ENCODE results near the gene ZNF776. TPM values are rescaled to one million over a fixed set of nuclear protein-coding genes. Genes with fewer than 3 reads are reported as not detected.

The ZNF776 gene
- total RNA-seq, 1 donor from 2014 or later = 29.9 TPM

GRCh38 chr19:57747472-57747807 lies 825 bp downstream of the ZNF776 start:
- peak overlapping the region; percentile 91 for H3K4me3 Mint-ChIP-seq
- peaks cover 14% of the 10 kb centered on the region for H3K9me3 Mint-ChIP-seq
- peaks cover 53% of the 10 kb centered on the region for H3K36me3 Mint-ChIP-seq (ENCODE audit: low read depth)
- peaks cover 42% of the 10 kb centered on the region for H3K4me1 Mint-ChIP-seq
- peak overlapping the region; percentile 87 for H3K27ac Mint-ChIP-seq
- no peaks in the 10 kb centered on the region for H3K27me3 Mint-ChIP-seq
- POLR2A ChIA-PET = interaction anchor here (1.1 to 2.4 kb wide), 7 partner anchors 20 to 752 kb away, joined by 4 to 20 read pairs (median 11); partner anchors contain the start of genes ZNF416, ZNF551, ZNF552 and ZNF586
- ATAC-seq (ENCODE audit: low read depth) (no peak), DNase-seq (no peak)
- intact Hi-C loops (cut with micrococcal nuclease) = loop anchor here (2.0 kb wide), 1 partner anchor 67 kb away; the partner anchor contains the start of gene ZNF552
- CTCF ChIA-PET = interaction anchor here (1.4 to 1.5 kb wide), 2 partner anchors 10 to 82 kb away, joined by 3 to 5 read pairs; no protein-coding TSS in a partner anchor
- no peak for TF ChIP-seq CTCF (IDR thresholded peaks at IDR 0.05)

- Mint-ChIP-seq H3K9me3 (peaks cover 19% of the 10 kb centered on the region), H3K36me3 (ENCODE audit: low read depth) (peaks cover 59% of the 10 kb centered on the region), H3K4me3 (peak overlapping the region; percentile 91), H3K27me3 (no peaks in the 10 kb centered on the region), H3K27ac (no peak overlapping the region), H3K4me1 (peaks cover 42% of the 10 kb centered on the region)
- intact Hi-C loops (cut with micrococcal nuclease) = no loop called here
- ChIA-PET CTCF (no interaction called here), POLR2A (interaction anchor here (1.1 to 2.4 kb wide), 2 partner anchors 72 to 752 kb away, joined by 4 to 13 read pairs; no protein-coding TSS in a partner anchor)
- no peak for TF ChIP-seq CTCF (IDR thresholded peaks at IDR 0.05)
- DNase-seq (no peak), ATAC-seq (ENCODE audit: low read depth) (no peak)
Measured at GRCh38 chr19:57748029-57748428, 1.4 kb downstream of the ZNF776 start.

DNA sequence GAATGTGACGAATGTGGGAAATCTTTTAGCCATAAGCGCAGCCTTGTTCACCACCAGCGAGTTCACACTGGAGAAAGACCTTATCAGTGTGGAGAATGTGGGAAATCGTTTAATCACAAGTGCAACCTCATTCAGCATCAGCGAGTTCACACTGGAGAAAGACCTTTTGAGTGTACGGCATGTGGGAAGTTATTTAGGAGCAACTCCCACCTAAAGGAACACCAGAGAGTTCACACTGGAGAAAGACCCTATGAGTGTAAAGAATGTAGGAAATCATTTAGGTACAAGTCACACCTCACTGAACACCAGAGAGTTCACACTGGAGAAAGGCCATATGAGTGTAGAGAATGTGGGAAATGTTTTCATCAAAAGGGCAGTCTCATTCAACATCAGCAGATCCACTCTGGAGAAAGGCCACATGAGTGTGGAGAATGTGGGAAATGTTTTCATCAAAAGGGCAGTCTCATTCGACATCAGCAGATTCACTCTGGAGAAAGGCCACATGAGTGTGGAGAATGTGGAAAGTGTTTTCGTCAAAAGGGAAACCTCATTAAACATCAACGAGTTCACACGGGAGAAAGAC lies 7.6 kb downstream of the ZNF776 start:
- CTCF ChIA-PET = no interaction called here
- no peak for TF ChIP-seq CTCF (IDR thresholded peaks at IDR 0.05)
- ATAC-seq (ENCODE audit: low read depth) (no peak), DNase-seq (no peak)
- H3K36me3 Mint-ChIP-seq (ENCODE audit: low read depth) = peaks cover 95% of the 10 kb centered on the region
- H3K4me1 Mint-ChIP-seq = peaks cover 15% of the 10 kb centered on the region
- H3K4me3 Mint-ChIP-seq = no peak overlapping the region
- H3K27ac Mint-ChIP-seq = no peak overlapping the region
- POLR2A ChIA-PET = no interaction called here
- intact Hi-C loops (cut with micrococcal nuclease) = no loop called here
- no peaks in the 10 kb centered on the region for H3K27me3 Mint-ChIP-seq
- H3K9me3 Mint-ChIP-seq = peaks cover 43% of the 10 kb centered on the region

GRCh38 chr19:57755031-57755430 lies 8.4 kb downstream of the ZNF776 start:
- ATAC-seq (ENCODE audit: low read depth) (no peak), DNase-seq (no peak)
- Mint-ChIP-seq H3K36me3 (ENCODE audit: low read depth) (peaks cover 94% of the 10 kb centered on the region), H3K27ac (no peak overlapping the region), H3K27me3 (no peaks in the 10 kb centered on the region), H3K4me1 (peaks cover 11% of the 10 kb centered on the region), H3K4me3 (no peak overlapping the region), H3K9me3 (peaks cover 40% of the 10 kb centered on the region)
- TF ChIP-seq CTCF (IDR thresholded peaks at IDR 0.05) = no peak
- ChIA-PET POLR2A (no interaction called here), CTCF (no interaction called here)
- intact Hi-C loops (cut with micrococcal nuclease) = no loop called here

DNA sequence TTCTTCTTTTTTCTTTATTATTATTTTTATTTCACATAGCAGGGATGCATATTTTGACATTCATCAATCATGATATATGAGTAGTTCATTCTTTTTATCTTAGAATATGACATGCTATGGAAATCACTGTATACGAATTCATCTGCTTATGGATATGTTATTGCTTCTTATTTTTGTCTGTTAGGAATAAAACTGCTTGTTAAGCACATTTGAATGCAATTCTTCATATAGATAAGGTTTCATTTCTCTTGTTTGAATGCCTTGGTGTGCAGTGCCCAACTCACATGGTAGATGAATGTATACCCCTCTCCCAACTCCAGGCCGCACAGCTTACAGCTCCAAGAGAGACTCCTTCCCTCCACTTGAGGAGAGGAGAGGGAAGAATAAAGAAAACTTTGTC lies 11.3 kb downstream of the ZNF776 start:
- H3K36me3 Mint-ChIP-seq (ENCODE audit: low read depth) = peaks cover 77% of the 10 kb centered on the region
- peaks cover 28% of the 10 kb centered on the region for H3K9me3 Mint-ChIP-seq
- peaks cover 2% of the 10 kb centered on the region for H3K4me1 Mint-ChIP-seq
- ATAC-seq (ENCODE audit: low read depth) (no peak), DNase-seq (no peak)
- no peak overlapping the region for H3K4me3 Mint-ChIP-seq
- no peaks in the 10 kb centered on the region for H3K27me3 Mint-ChIP-seq
- CTCF ChIA-PET = no interaction called here
- POLR2A ChIA-PET = no interaction called here
- H3K27ac Mint-ChIP-seq = no peak overlapping the region
- intact Hi-C loops (cut with micrococcal nuclease) = no loop called here
- no peak for TF ChIP-seq CTCF (IDR thresholded peaks at IDR 0.05)

Data from activated B cell treated with CpG ODN at 0.5 μM for 24 hours (primary cell).